ENCODE results near the gene TRIM31. TPM values are rescaled to one million over a fixed set of nuclear protein-coding genes. Genes with fewer than 3 reads are reported as not detected.

The TRIM31 gene
- total and polyA plus RNA-seq, 8 donors = 0.14 to 0.22 (median 0.16) TPM; not detected in 1

- FAIRE-seq (no peak), DNase-seq (no peak), ATAC-seq (no peak)
- no peak overlapping the region for H3K4me3 ChIP-seq
- H3K9me3 ChIP-seq = no peaks in the 10 kb centered on the region
- H3K27me3 ChIP-seq = no peaks in the 10 kb centered on the region
- no peak overlapping the region for H3K27ac ChIP-seq
- H3K4me1 ChIP-seq = peaks cover 5 to 23% (median 15%) of the 10 kb centered on the region in 3 donors
- intact Hi-C loops (cut with DNase I) = no loop called here
- H3K36me3 ChIP-seq = peaks cover 0 to 10% (median 0%) of the 10 kb centered on the region in 3 donors
- WGBS, 2 donors = 55 to 59% methylated on average over 3 of the region's 3 CpGs
- TF ChIP-seq CTCF (IDR thresholded peaks at IDR 0.05) = no peak
These were observed 41.0 kb downstream of the TRIM31 start for GRCh38 chr6:30071858-30072257.

GRCh38 chr6:30071081-30071818 is 41.6 kb downstream of the TRIM31 start:
- H3K9me3 ChIP-seq = no peaks in the 10 kb centered on the region
- intact Hi-C loops (cut with DNase I) = no loop called here
- no peaks in the 10 kb centered on the region for H3K27me3 ChIP-seq
- H3K27ac ChIP-seq = no peak overlapping the region
- ATAC-seq (no peak), DNase-seq (no peak), FAIRE-seq (no peak)
- no peak for TF ChIP-seq CTCF (IDR thresholded peaks at IDR 0.05)
- WGBS, 2 donors = 49 to 55% methylated on average over 57 to 68 of the region's 68 CpGs
- peaks cover 0 to 10% (median 0%) of the 10 kb centered on the region in 3 donors for H3K36me3 ChIP-seq
- peaks cover 5 to 21% (median 16%) of the 10 kb centered on the region in 3 donors for H3K4me1 ChIP-seq
- no peak overlapping the region for H3K4me3 ChIP-seq

- no peak for TF ChIP-seq CTCF (IDR thresholded peaks at IDR 0.05)
- Histone ChIP-seq H3K27ac (peak overlapping the region; percentile 12 to 91 (median 78)), H3K4me1 (peaks cover 8 to 18% (median 11%) of the 10 kb centered on the region in 3 donors), H3K27me3 (no peaks in the 10 kb centered on the region), H3K4me3 (peak overlapping the region; percentile 46 to 71 (median 64)), H3K36me3 (peaks cover 0 to 10% (median 0%) of the 10 kb centered on the region in 3 donors), H3K9me3 (no peaks in the 10 kb centered on the region)
- intact Hi-C loops (cut with DNase I) = no loop called here
- peak in 1 of 4 donors; percentile 3 for ATAC-seq
- FAIRE-seq = no peak
- WGBS, 2 donors = 8 to 10% methylated on average over 8 of the region's 8 CpGs
- DNase-seq = peak in 1 of 6 donors; percentile 77
These were observed 45.3 kb downstream of the TRIM31 start for GRCh38 chr6:30067460-30068139.

GRCh38 chr6:30066577-30067459 is 46.1 kb downstream of the TRIM31 start, which contains the start of gene PPP1R11:
TSS of gene PPP1R11 (plus strand) at chr6:30067198. CDS start at chr6:30067411, 213 bp downstream.
- WGBS, 2 donors = 0% methylated on average over 45 to 46 of the region's 46 CpGs
- Histone ChIP-seq H3K9me3 (no peaks in the 10 kb centered on the region), H3K27me3 (no peaks in the 10 kb centered on the region), H3K4me3 (peak within 1 kb of the TSS; percentile 46 to 71 (median 64)), H3K36me3 (peaks cover 0 to 10% (median 0%) of the 10 kb centered on the region in 3 donors), H3K4me1 (peaks cover 8 to 25% (median 11%) of the 10 kb centered on the region in 3 donors), H3K27ac (peak within 1 kb of the TSS; percentile 46 to 91 (median 78))
- intact Hi-C loops (cut with DNase I) = no loop called here
- ATAC-seq = peak; percentile 96 to 99 (median 97)
- FAIRE-seq = peak; percentile 97
- DNase-seq = peak; percentile 94 to 99 (median 98)
- no peak for TF ChIP-seq CTCF (IDR thresholded peaks at IDR 0.05)

Measured in pancreas (tissue), 10 donors.